GM06990 (cell line): ENCODE data around the gene PRKCH.

Experiments
- DNase-seq: peaks from one replicate; pipeline ENCODE4 v3.0.0-alpha.2; 2011; ENCODE audit not compliant: insufficient read length; ENCODE audit errors: extremely low read depth
- H3K27me3 ChIP-seq: replicated peaks from 2 replicates; pipeline ENCODE4 v1.6.0; 2011; ENCODE audit warnings: low read length; ENCODE audit not compliant: control insufficient read depth, insufficient read depth
- H3K36me3 ChIP-seq: 2 replicates; pipeline ENCODE4 v1.5.1; 2011; ENCODE audit warnings: low read length; ENCODE audit not compliant: control insufficient read depth, insufficient read depth
- H3K4me3 ChIP-seq: replicated peaks from 2 replicates; pipeline ENCODE4 v1.5.1; 2011; ENCODE audit warnings: low read depth, mild to moderate bottlenecking, control low read depth, low read length
- CTCF ChIP-seq: IDR thresholded peaks from 2 replicates; pipeline ENCODE4 v1.5.1; 2011; ENCODE audit warnings: low read length, control low read depth, mild to moderate bottlenecking, inconsistent platforms; ENCODE audit not compliant: insufficient read depth, poor library complexity, severe bottlenecking

The PRKCH gene

GRCh38 chr14:61596990-61597389 lies 275.6 kb downstream of the PRKCH start:
- DNase-seq: no peak
- no peaks in the 10 kb centered on the region for H3K27me3 ChIP-seq
- TF ChIP-seq CTCF: no peak
- no peak overlapping the region for H3K4me3 ChIP-seq
- no peaks in the 10 kb centered on the region for H3K36me3 ChIP-seq

GRCh38 chr14:61598980-61599379 lies 277.6 kb downstream of the PRKCH start:
- no peak for DNase-seq
- no peak for TF ChIP-seq CTCF
- H3K27me3 ChIP-seq: no peaks in the 10 kb centered on the region
- no peaks in the 10 kb centered on the region for H3K36me3 ChIP-seq
- no peak overlapping the region for H3K4me3 ChIP-seq

GRCh38 chr14:61599942-61600341 lies 278.6 kb downstream of the PRKCH start:
- Histone ChIP-seq H3K27me3 (no peaks in the 10 kb centered on the region), H3K36me3 (no peaks in the 10 kb centered on the region), H3K4me3 (no peak overlapping the region)
- TF ChIP-seq CTCF: no peak
- DNase-seq: no peak
